HG02884 (cell line): ENCODE data around the gene CDH2.

ENCODE experiments used
- ATAC-seq: cut with Tn5 transposase; IDR thresholded peaks from one replicate; pipeline ENCODE4 v1.9.1; 2021; ENCODE audit warnings: mild to moderate bottlenecking, moderate library complexity; ENCODE audit not compliant: unreplicated experiment

Gene CDH2

GRCh38 chr18:28003451-28003850 lies 173.5 kb downstream of the CDH2 start:
- no peak for ATAC-seq

GRCh38 chr18:28002841-28003240 lies 174.1 kb downstream of the CDH2 start:
- no peak for ATAC-seq

- ATAC-seq, result no peak
Observed at GRCh38 chr18:27996801-27997272, 180.1 kb downstream of the CDH2 start.

GRCh38 chr18:27995770-27996502 lies 181.0 kb downstream of the CDH2 start:
- no peak for ATAC-seq

GRCh38 chr18:27994571-27994970 lies 182.4 kb downstream of the CDH2 start:
- no peak for ATAC-seq

- ATAC-seq, result no peak
Observed at GRCh38 chr18:27991391-27991790, 185.5 kb downstream of the CDH2 start.

GRCh38 chr18:27985832-27986231 lies 191.1 kb downstream of the CDH2 start:
- ATAC-seq, result no peak

- no peak for ATAC-seq
Observed at GRCh38 chr18:27983780-27984179, 193.2 kb downstream of the CDH2 start.

- no peak for ATAC-seq
Observed at GRCh38 chr18:27976806-27977408, 200.0 kb downstream of the CDH2 start.

- ATAC-seq, result no peak
Observed at GRCh38 chr18:27970321-27970720, 206.6 kb downstream of the CDH2 start.

- no peak for ATAC-seq
Observed at GRCh38 chr18:27969206-27969605, 207.7 kb downstream of the CDH2 start.

- ATAC-seq, result no peak
Observed at GRCh38 chr18:27967913-27968824, 208.8 kb downstream of the CDH2 start.

GRCh38 chr18:27966881-27967280 lies 210.0 kb downstream of the CDH2 start:
- ATAC-seq, result no peak

GRCh38 chr18:27964811-27965210 lies 212.1 kb downstream of the CDH2 start:
- ATAC-seq, result no peak

GRCh38 chr18:27959101-27959500 lies 217.8 kb downstream of the CDH2 start:
- no peak for ATAC-seq

GRCh38 chr18:27956001-27956640 lies 220.8 kb downstream of the CDH2 start:
- no peak for ATAC-seq

- no peak for ATAC-seq
Observed at GRCh38 chr18:27954226-27954625, 222.7 kb downstream of the CDH2 start.

- no peak for ATAC-seq
Observed at GRCh38 chr18:27952741-27953140, 224.2 kb downstream of the CDH2 start.

GRCh38 chr18:27950648-27951228 lies 226.2 kb downstream of the CDH2 start:
- ATAC-seq, result no peak

GRCh38 chr18:27948986-27949385 lies 227.9 kb downstream of the CDH2 start:
- no peak for ATAC-seq

GRCh38 chr18:27942706-27943105 lies 234.2 kb downstream of the CDH2 start:
- ATAC-seq, result no peak
